ENCODE data around the gene MAGI2. TPM values are rescaled to one million over a fixed set of nuclear protein-coding genes. Genes with fewer than 3 reads are reported as not detected.

The MAGI2 gene
- total and polyA plus RNA-seq, 2 experiments from 2014 or later: 3.5 to 4.1 TPM

- Histone ChIP-seq H3K27ac (no peak overlapping the region), H3F3A (ENCODE audit: insufficient read depth) (no peaks in the 10 kb centered on the region), H3K27me3 (replicated peaks; ENCODE audit: insufficient read depth) (no peaks in the 10 kb centered on the region), H3K9ac (no peak overlapping the region), H3K4me1 (ENCODE audit: insufficient read depth) (no peaks in the 10 kb centered on the region), H3K9me3 (ENCODE audit: low read depth) (no peaks in the 10 kb centered on the region), H4K20me1 (ENCODE audit: insufficient read depth) (no peaks in the 10 kb centered on the region), H3K4me3 (no peak overlapping the region), H3K36me3 (ENCODE audit: low read depth) (no peaks in the 10 kb centered on the region), H3K79me2 (ENCODE audit: insufficient read depth) (no peaks in the 10 kb centered on the region), H3K9me2 (ENCODE audit: insufficient read depth) (no peaks in the 10 kb centered on the region), H3K4me2 (ENCODE audit: unreplicated experiment) (no peak overlapping the region), H2AFZ (no peak overlapping the region)
- WGBS, 2 experiments (ENCODE audit: low coverage in 1 of 2, low lambda C conversion rate in 2 of 2, missing lambda C conversion rate in 2 of 2): 98% methylated on average over 3 of the region's 3 CpGs
- TF ChIP-seq EZH2 (IDR thresholded peaks at IDR 0.05; ENCODE audit: insufficient read depth, poor library complexity, severe bottlenecking) (no peak), EZH2phosphoT487 (IDR thresholded peaks at IDR 0.05; ENCODE audit: insufficient read depth, low read depth) (no peak)
- in situ Hi-C loops (cut with MboI): no loop called here
- no peak for DNase-seq
Measured at GRCh38 chr7:78901566-78901965, 551.9 kb downstream of the MAGI2 start.

- Histone ChIP-seq H3K79me2 (ENCODE audit: insufficient read depth) (no peaks in the 10 kb centered on the region), H3F3A (ENCODE audit: insufficient read depth) (no peaks in the 10 kb centered on the region), H2AFZ (no peak overlapping the region), H4K20me1 (ENCODE audit: insufficient read depth) (no peaks in the 10 kb centered on the region), H3K27ac (no peak overlapping the region), H3K36me3 (ENCODE audit: low read depth) (no peaks in the 10 kb centered on the region), H3K9me2 (ENCODE audit: insufficient read depth) (no peaks in the 10 kb centered on the region), H3K9me3 (ENCODE audit: low read depth) (no peaks in the 10 kb centered on the region), H3K4me2 (ENCODE audit: unreplicated experiment) (no peak overlapping the region), H3K4me3 (no peak overlapping the region), H3K4me1 (ENCODE audit: insufficient read depth) (no peaks in the 10 kb centered on the region), H3K9ac (no peak overlapping the region), H3K27me3 (replicated peaks; ENCODE audit: insufficient read depth) (no peaks in the 10 kb centered on the region)
- in situ Hi-C loops (cut with MboI): no loop called here
- TF ChIP-seq EZH2 (IDR thresholded peaks at IDR 0.05; ENCODE audit: insufficient read depth, poor library complexity, severe bottlenecking) (no peak), EZH2phosphoT487 (IDR thresholded peaks at IDR 0.05; ENCODE audit: insufficient read depth, low read depth) (no peak)
- 95 to 98% methylated on average over 2 of the region's 2 CpGs for WGBS, 2 experiments (ENCODE audit: low coverage in 1 of 2, low lambda C conversion rate in 2 of 2, missing lambda C conversion rate in 2 of 2)
- no peak for DNase-seq
Measured at GRCh38 chr7:78900806-78901205, 552.7 kb downstream of the MAGI2 start.

- no peaks in the 10 kb centered on the region for H3K36me3 ChIP-seq (ENCODE audit: low read depth)
- 66 to 67% methylated on average over 3 of the region's 3 CpGs for WGBS, 2 experiments (ENCODE audit: low coverage in 1 of 2, low lambda C conversion rate in 2 of 2, missing lambda C conversion rate in 2 of 2)
- H4K20me1 ChIP-seq (ENCODE audit: insufficient read depth): no peaks in the 10 kb centered on the region
- no peak overlapping the region for H3K4me3 ChIP-seq
- H3K4me1 ChIP-seq (ENCODE audit: insufficient read depth): no peaks in the 10 kb centered on the region
- H3K9me3 ChIP-seq (ENCODE audit: low read depth): no peaks in the 10 kb centered on the region
- H3F3A ChIP-seq (ENCODE audit: insufficient read depth): no peaks in the 10 kb centered on the region
- TF ChIP-seq EZH2 (IDR thresholded peaks at IDR 0.05; ENCODE audit: insufficient read depth, poor library complexity, severe bottlenecking): no peak
- no peak for TF ChIP-seq EZH2phosphoT487 (IDR thresholded peaks at IDR 0.05; ENCODE audit: insufficient read depth, low read depth)
- no peaks in the 10 kb centered on the region for H3K27me3 ChIP-seq (replicated peaks; ENCODE audit: insufficient read depth)
- no peak overlapping the region for H3K4me2 ChIP-seq (ENCODE audit: unreplicated experiment)
- no peaks in the 10 kb centered on the region for H3K79me2 ChIP-seq (ENCODE audit: insufficient read depth)
- no peak overlapping the region for H2AFZ ChIP-seq
- in situ Hi-C loops (cut with MboI): no loop called here
- H3K27ac ChIP-seq: no peak overlapping the region
- no peaks in the 10 kb centered on the region for H3K9me2 ChIP-seq (ENCODE audit: insufficient read depth)
- DNase-seq: no peak
- no peak overlapping the region for H3K9ac ChIP-seq
Measured at GRCh38 chr7:78895393-78895792, 558.1 kb downstream of the MAGI2 start.

GRCh38 chr7:78879206-78879605 is 574.3 kb downstream of the MAGI2 start:
- H3K36me3 ChIP-seq (ENCODE audit: low read depth): no peaks in the 10 kb centered on the region
- no peak overlapping the region for H3K9ac ChIP-seq
- H3K9me3 ChIP-seq (ENCODE audit: low read depth): peaks cover 6% of the 10 kb centered on the region
- DNase-seq: no peak
- no peaks in the 10 kb centered on the region for H3F3A ChIP-seq (ENCODE audit: insufficient read depth)
- TF ChIP-seq EZH2phosphoT487 (IDR thresholded peaks at IDR 0.05; ENCODE audit: insufficient read depth, low read depth): no peak
- no peak for TF ChIP-seq EZH2 (IDR thresholded peaks at IDR 0.05; ENCODE audit: insufficient read depth, poor library complexity, severe bottlenecking)
- no peaks in the 10 kb centered on the region for H3K9me2 ChIP-seq (ENCODE audit: insufficient read depth)
- H3K4me3 ChIP-seq: no peak overlapping the region
- H3K4me2 ChIP-seq (ENCODE audit: unreplicated experiment): no peak overlapping the region
- H2AFZ ChIP-seq: no peak overlapping the region
- H3K4me1 ChIP-seq (ENCODE audit: insufficient read depth): no peaks in the 10 kb centered on the region
- in situ Hi-C loops (cut with MboI): no loop called here
- no peaks in the 10 kb centered on the region for H4K20me1 ChIP-seq (ENCODE audit: insufficient read depth)
- no peaks in the 10 kb centered on the region for H3K27me3 ChIP-seq (replicated peaks; ENCODE audit: insufficient read depth)
- H3K27ac ChIP-seq: no peak overlapping the region
- H3K79me2 ChIP-seq (ENCODE audit: insufficient read depth): no peaks in the 10 kb centered on the region
- 76 to 81% methylated on average over 1 of the region's 1 CpG for WGBS, 2 experiments (ENCODE audit: low coverage in 1 of 2, low lambda C conversion rate in 2 of 2, missing lambda C conversion rate in 2 of 2)

GRCh38 chr7:78873117-78873516 is 580.4 kb downstream of the MAGI2 start:
- no peak for DNase-seq
- no peak overlapping the region for H3K4me2 ChIP-seq (ENCODE audit: unreplicated experiment)
- no peaks in the 10 kb centered on the region for H3K27me3 ChIP-seq (replicated peaks; ENCODE audit: insufficient read depth)
- no peaks in the 10 kb centered on the region for H4K20me1 ChIP-seq (ENCODE audit: insufficient read depth)
- 83 to 87% methylated on average over 5 of the region's 5 CpGs for WGBS, 2 experiments (ENCODE audit: low coverage in 1 of 2, low lambda C conversion rate in 2 of 2, missing lambda C conversion rate in 2 of 2)
- no peaks in the 10 kb centered on the region for H3F3A ChIP-seq (ENCODE audit: insufficient read depth)
- H3K9me2 ChIP-seq (ENCODE audit: insufficient read depth): no peaks in the 10 kb centered on the region; the same call in 1 of the 2 replicates
- H3K9ac ChIP-seq: no peak overlapping the region
- H3K9me3 ChIP-seq (ENCODE audit: low read depth): no peaks in the 10 kb centered on the region
- TF ChIP-seq EZH2 (IDR thresholded peaks at IDR 0.05; ENCODE audit: insufficient read depth, poor library complexity, severe bottlenecking) (no peak), EZH2phosphoT487 (IDR thresholded peaks at IDR 0.05; ENCODE audit: insufficient read depth, low read depth) (no peak)
- H2AFZ ChIP-seq: no peak overlapping the region
- H3K4me1 ChIP-seq (ENCODE audit: insufficient read depth): no peaks in the 10 kb centered on the region
- no peaks in the 10 kb centered on the region for H3K79me2 ChIP-seq (ENCODE audit: insufficient read depth)
- H3K27ac ChIP-seq: no peak overlapping the region
- in situ Hi-C loops (cut with MboI): no loop called here
- H3K36me3 ChIP-seq (ENCODE audit: low read depth): no peaks in the 10 kb centered on the region
- no peak overlapping the region for H3K4me3 ChIP-seq
